Measurements from ENCODE around the gene VIPAS39. TPM values are rescaled to one million over a fixed set of nuclear protein-coding genes. Genes with fewer than 3 reads are reported as not detected.
A peak's percentile ranks its signal among the peaks of the same experiment; 100 is the strongest.

VIPAS39 gene
- total and polyA plus RNA-seq, 2 of the 13 experiments (the other 11 are each of a cell fraction or from before 2014, with no cell fraction given), result 13.3 to 21.5 TPM

- TF ChIP-seq ZNF850 (CRISPR knock-in tag; conservative IDR thresholded peaks at IDR 0.05) (no peak), ZBTB40 (IDR thresholded peaks at IDR 0.05) (peak; percentile 41; the same call in 1 of the 2 replicates), ZBTB40 (CRISPR knock-in tag; IDR thresholded peaks at IDR 0.05) (no peak), ZNF276 (CRISPR knock-in tag; IDR thresholded peaks at IDR 0.05; ENCODE audit: low read depth) (no peak), ZNF264 (CRISPR knock-in tag; IDR thresholded peaks at IDR 0.05) (no peak), JARID2 (CRISPR knock-in tag; IDR thresholded peaks at IDR 0.05; ENCODE audit: insufficient replicate concordance) (no peak), ATF7 (IDR thresholded peaks at IDR 0.05) (no peak), ATF7 (CRISPR knock-in tag; IDR thresholded peaks at IDR 0.05) (no peak), MED8 (CRISPR knock-in tag; IDR thresholded peaks at IDR 0.05; ENCODE audit: insufficient replicate concordance) (peak; percentile 58), TFDP2 (CRISPR knock-in tag; IDR thresholded peaks at IDR 0.05) (peak; percentile 35; the same call in 1 of the 2 replicates), KDM3A (CRISPR knock-in tag; IDR thresholded peaks at IDR 0.05; ENCODE audit: low read depth) (0 out of 2 replicates have a peak, but pooled peaks have one; percentile 12), GATAD1 (CRISPR knock-in tag; IDR thresholded peaks at IDR 0.05) (peak; percentile 63), GMEB1 (CRISPR knock-in tag; IDR thresholded peaks at IDR 0.05; ENCODE audit: borderline replicate concordance) (peak; percentile 63), ZNF879 (CRISPR knock-in tag; IDR thresholded peaks at IDR 0.05) (no peak), ADNP (CRISPR knock-in tag; IDR thresholded peaks at IDR 0.05) (no peak)
Observed at GRCh38 chr14:77376771-77377501, 80.5 kb downstream of the VIPAS39 start, which contains the start of the genes SAMD15 and TMED8 (continued).
